HepG2 (cell line): ENCODE measurements around the gene MYO5B. TPM values are rescaled to one million over a fixed set of nuclear protein-coding genes. Genes with fewer than 3 reads are reported as not detected.

Source experiments
- ATAC-seq: fragments of 200-7000 bp; cut with Tn5 transposase; 3 replicates; pipeline ENCODE4 v1.9.1; 2020; ENCODE audit warnings: mild to moderate bottlenecking, moderate library complexity
- BruUV-seq: library from RNA; stranded (reverse); fragments of 400-500 nt; replicated peaks from 2 replicates; lab custom pipeline; 2021; lab: Mats Ljungman, UMichigan
- CTCF ChIA-PET: fragments of 300-600 bp; formaldehyde crosslinking; extraction: SDS; loops from one replicate; lab custom pipeline; 2021; ENCODE audit warnings: low total read pairs, inconsistent platforms, low intra/inter-chr PET ratio; lab: Yijun Ruan, JAX
- POLR2A ChIA-PET: fragments of 350-600 bp; sonication (Branson Sonifier 250); formaldehyde crosslinking; loops from one replicate; lab custom pipeline; 2020; ENCODE audit warnings: antibody characterized with exemption, inconsistent platforms; lab: Yijun Ruan, JAX
- DNase-seq: peaks from one replicate; pipeline ENCODE4 v3.0.0-alpha.2; 2015; ENCODE audit warnings: low spot score
- FAIRE-seq: peaks from 3 replicates; lab custom pipeline; 2011; peaks lifted over from hg19 to GRCh38; lab: Jason Lieb, UNC
- H2AFZ ChIP-seq: one replicate; pipeline ENCODE4 v1.6.1; 2011; ENCODE audit warnings: low read length, inconsistent platforms
- H3K27ac ChIP-seq: fragments of 300-600 bp; 3 replicates; pipeline ENCODE4 v1.8.0; 2011; ENCODE audit warnings: mixed run types, mild to moderate bottlenecking, mixed read lengths, low read length, inconsistent platforms; ENCODE audit not compliant: insufficient read depth; ENCODE audit errors: extremely low read length
- H3K27me3 ChIP-seq, 2 experiments: fragments of 200-600 bp in 1 of 2; 2 replicates in 1 of 2; 3 replicates in 1 of 2; pipeline versions ENCODE4 v1.6.0 to v1.8.0; 2011; ENCODE audit warnings: low read length in 2 of 2, mild to moderate bottlenecking in 2 of 2, moderate library complexity in 2 of 2, inconsistent platforms in 1 of 2; ENCODE audit not compliant: insufficient read depth in 2 of 2, control insufficient read depth in 1 of 2
- H3K36me3 ChIP-seq, 2 experiments: fragments of 200-600 bp in 1 of 2; replicated peaks in 1 of 2; 2 replicates in 1 of 2; 3 replicates in 1 of 2; pipeline versions ENCODE4 v1.5.1 to v1.8.0; 2011; ENCODE audit warnings: low read length in 2 of 2, inconsistent platforms in 1 of 2; ENCODE audit not compliant: insufficient read depth in 2 of 2, control insufficient read depth in 1 of 2
- H3K4me1 ChIP-seq: 2 replicates; pipeline ENCODE4 v1.5.1; 2012; ENCODE audit warnings: low read length, inconsistent platforms; ENCODE audit not compliant: insufficient read depth
- H3K4me2 ChIP-seq: 2 replicates; pipeline ENCODE4 v1.6.0; 2011; ENCODE audit warnings: low read depth, low read length, inconsistent platforms
- H3K4me3 ChIP-seq, 3 experiments: fragments of 200-600 bp in 1 of 3; sonication (generic), shearing (Covaris generic) in 1 of 3; replicated peaks in 1 of 3; 2 replicates each; pipeline ENCODE4 v1.5.1; 2011 to 2016; ENCODE audit warnings: low read length in 3 of 3, inconsistent platforms in 2 of 3, low read depth in 2 of 3, mild to moderate bottlenecking in 2 of 3, control low read depth in 1 of 3, mixed read lengths in 1 of 3; ENCODE audit not compliant: insufficient read depth in 1 of 3
- H3K79me2 ChIP-seq: one replicate; pipeline ENCODE4 v1.6.1; 2011; ENCODE audit warnings: low read length, inconsistent platforms; ENCODE audit not compliant: insufficient read depth
- H3K9ac ChIP-seq: 2 replicates; pipeline ENCODE4 v1.6.0; 2011; ENCODE audit warnings: mild to moderate bottlenecking, low read depth, low read length, inconsistent platforms; ENCODE audit not compliant: insufficient read depth
- H3K9me3 ChIP-seq: 2 replicates; pipeline ENCODE4 v1.5.1; 2012; ENCODE audit warnings: mild to moderate bottlenecking, low read length
- H4K20me1 ChIP-seq: 2 replicates; pipeline ENCODE4 v1.6.0; 2011; ENCODE audit warnings: inconsistent platforms, mild to moderate bottlenecking, low read length, moderate library complexity; ENCODE audit not compliant: insufficient read depth
- ATF6 ChIP-seq: sonication (generic); formaldehyde crosslinking; conservative IDR thresholded peaks from 2 replicates; pipeline ENCODE4 v1.4.0; 2020; ENCODE audit warnings: missing genetic modification reagents
- DNMT3B ChIP-seq: conservative IDR thresholded peaks from 2 replicates; pipeline ENCODE4 v1.6.1; 2016; ENCODE audit warnings: missing biosample characterization, control low read depth
- GTF2F1 ChIP-seq: fragments of 150-350 bp; IDR thresholded peaks from 2 replicates; pipeline ENCODE4 v1.6.1; 2014; ENCODE audit warnings: low read length
- HOXA9 ChIP-seq: sonication (generic); formaldehyde crosslinking; IDR thresholded peaks from 2 replicates; pipeline ENCODE4 v1.8.1; 2022; ENCODE audit warnings: missing genetic modification reagents, mild to moderate bottlenecking, moderate library complexity, borderline replicate concordance
- IKZF4 ChIP-seq: sonication (generic); formaldehyde crosslinking; IDR thresholded peaks from 2 replicates; pipeline ENCODE4 v1.5.1; 2020; ENCODE audit warnings: borderline replicate concordance, mild to moderate bottlenecking, low read depth, missing genetic modification reagents; ENCODE audit errors: not compliant biosample characterization
- KLF16 ChIP-seq, 2 experiments: sonication (generic) in 1 of 2; formaldehyde crosslinking in 1 of 2; IDR thresholded peaks; 2 replicates each; pipeline versions ENCODE4 v1.6.1 to v1.8.0; 2016 to 2023; ENCODE audit warnings: missing genetic modification reagents in 2 of 2, missing compliant biosample characterization in 1 of 2
- TCF7 ChIP-seq: sonication (generic); IDR thresholded peaks from 2 replicates; pipeline ENCODE4 v1.6.1; 2016; ENCODE audit warnings: antibody characterized with exemption, low read depth
- ZBTB7A ChIP-seq: sonication (generic); formaldehyde crosslinking; IDR thresholded peaks from 2 replicates; pipeline ENCODE4 v1.8.0; 2022; ENCODE audit warnings: mild to moderate bottlenecking, missing genetic modification reagents
- ZNF281 ChIP-seq: sonication (generic); formaldehyde crosslinking; IDR thresholded peaks from 2 replicates; pipeline ENCODE4 v1.4.0; 2020; ENCODE audit warnings: missing genetic modification reagents, borderline replicate concordance
- ZNF33A ChIP-seq: sonication (generic); formaldehyde crosslinking; IDR thresholded peaks from 2 replicates; pipeline ENCODE4 v1.5.1; 2020; ENCODE audit warnings: missing genetic modification reagents, mild to moderate bottlenecking, moderate library complexity, borderline replicate concordance
- ZNF382 ChIP-seq: sonication (generic); formaldehyde crosslinking; IDR thresholded peaks from 2 replicates; pipeline ENCODE4 v1.5.0; 2020; ENCODE audit warnings: missing genetic modification reagents, mild to moderate bottlenecking, borderline replicate concordance
- ZNF660 ChIP-seq: sonication (generic); formaldehyde crosslinking; IDR thresholded peaks from 2 replicates; pipeline ENCODE4 v1.5.1; 2020; ENCODE audit warnings: mild to moderate bottlenecking, low read depth, missing genetic modification reagents, borderline replicate concordance
- ZNF672 ChIP-seq: sonication (generic); formaldehyde crosslinking; IDR thresholded peaks from 2 replicates; pipeline ENCODE4 v1.8.1; 2022; ENCODE audit warnings: missing genetic modification reagents
- ZNF841 ChIP-seq: sonication (generic); formaldehyde crosslinking; IDR thresholded peaks from 2 replicates; pipeline ENCODE4 v1.8.1; 2023; ENCODE audit warnings: missing genetic modification reagents, borderline replicate concordance
- WGBS: methylation state at CpG from one replicate; pipeline ENCODE4 v1.1.6; 2017; ENCODE audit warnings: low lambda C conversion rate; 5-methylcytosine and 5-hydroxymethylcytosine counted together
- in situ Hi-C: cut with HindIII; loops from 2 replicates; pipeline ENCODE4 v1.10.0; 2017; ENCODE audit warnings: low pct_unique_long_range_greater_than_20kb; ENCODE audit not compliant: extremely low pct_ligation_motif_present
- intact Hi-C: fragments of 100-400 bp; cut with micrococcal nuclease; formaldehyde crosslinking; loops from one replicate; pipeline ENCODE4 v1.10.0; 2022; ENCODE audit not compliant: unreplicated experiment
- polyA plus RNA-seq, 8 experiments: library from polyadenylated mRNA; depleted of rRNA in 3 of 8; stranded (reverse) in 7 of 8; unstranded in 1 of 8; fragments of >200 nt; fragmentation: Illumina TruSeq in 4 of 8; extraction: Trizol in 4 of 8; gene quantifications; 2 replicates each; pipeline versions ENCODE4 v1.2.1 to v1.2.3, GENCODE V29; 2011 to 2016; ENCODE audit warnings: low read depth in 4 of 8, missing spikeins in 1 of 8, mixed read lengths in 1 of 8; ENCODE audit not compliant: insufficient read depth in 1 of 8
- total RNA-seq, 5 experiments: library from RNA; depleted of rRNA; stranded (reverse); fragments of >200 nt; fragmentation: Illumina TruSeq; extraction: Trizol; gene quantifications; 2 replicates each; pipeline ENCODE4 v1.2.3, GENCODE V29; 2016; ENCODE audit warnings: low read depth in 1 of 5

The MYO5B gene
- total and polyA plus RNA-seq, 2 of the 13 experiments (the other 11 are each of a cell fraction or from before 2014, with no cell fraction given), result 13.1 to 24.0 TPM

DNA sequence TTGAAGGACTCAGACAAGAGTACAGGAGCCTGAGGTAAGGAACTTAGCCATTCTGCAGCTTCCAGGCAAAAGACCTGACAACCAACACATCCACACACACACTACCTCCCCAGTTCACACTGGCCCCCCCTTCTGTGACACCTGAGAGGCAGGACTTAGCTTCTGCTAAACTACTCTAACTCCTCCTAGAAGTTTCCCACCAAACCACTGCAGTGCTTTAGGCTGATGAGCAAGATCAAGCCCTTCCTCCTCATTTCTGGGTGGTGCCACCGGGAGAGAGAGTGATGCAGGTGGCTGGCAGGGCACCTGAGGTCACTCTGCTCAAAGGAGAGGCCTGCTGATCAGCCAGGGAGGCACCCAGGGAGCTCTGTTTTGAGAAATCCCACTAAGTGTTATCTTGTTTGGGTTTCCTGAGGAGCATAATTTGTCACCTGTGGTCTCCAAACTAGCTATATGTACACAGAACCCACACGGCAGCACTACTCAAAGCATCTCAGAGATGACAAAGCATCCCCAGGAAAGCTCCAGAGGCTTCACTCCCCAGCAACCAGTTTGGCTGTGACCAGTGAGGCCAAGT is 188.4 kb downstream of the MYO5B start:
- ATAC-seq, result no peak
- no peak overlapping the region for H2AFZ ChIP-seq
- H3K27ac ChIP-seq, result no peak overlapping the region
- in situ Hi-C loops (no loop called here), intact Hi-C loops (no loop called here)
- no peaks in the 10 kb centered on the region for H3K27me3 ChIP-seq
- CTCF ChIA-PET, result no interaction called here
- no peaks in the 10 kb centered on the region; a peak in 1 of 5 replicates for H3K36me3 ChIP-seq
- H3K4me2 ChIP-seq, result no peak overlapping the region
- POLR2A ChIA-PET, result no interaction called here
- no peak overlapping the region for H3K4me3 ChIP-seq
- TF ChIP-seq GTF2F1 (no peak), ZNF382 (no peak), ZNF841 (CRISPR knock-in tag) (no peak), KLF16 (CRISPR knock-in tag; IDR thresholded peaks at IDR 0.05) (no peak), DNMT3B (no peak), ATF6 (CRISPR knock-in tag) (no peak), ZBTB7A (CRISPR knock-in tag) (no peak), ZNF33A (CRISPR knock-in tag) (no peak), ZNF660 (CRISPR knock-in tag) (no peak), IKZF4 (CRISPR knock-in tag) (no peak), HOXA9 (no peak), TCF7 (no peak), ZNF281 (CRISPR knock-in tag) (no peak), ZNF672 (CRISPR knock-in tag) (no peak)
- TF ChIP-seq, all 625 proteins: peak for 0
- BruUV-seq, result no TSS peak
- FAIRE-seq (no peak), DNase-seq (no peak)
- Histone ChIP-seq H4K20me1 (no peaks in the 10 kb centered on the region), H3K79me2 (no peaks in the 10 kb centered on the region), H3K4me1 (0 out of 2 replicates have a peak, but pooled peaks cover 1% of the 10 kb centered on the region), H3K9me3 (no peaks in the 10 kb centered on the region), H3K9ac (no peak overlapping the region)
- WGBS, result 69% methylated on average over 2 of the region's 2 CpGs
